Progenitor cell of endocrine pancreas (in vitro differentiated cells): ENCODE data around the gene NDUFA7. TPM values are rescaled to one million over a fixed set of nuclear protein-coding genes. Genes with fewer than 3 reads are reported as not detected.
"Not testable (repeated sequence)": the region's sequence is repeated elsewhere in the genome, so short reads cannot be mapped to it uniquely, and the experiment has no call there.

ENCODE experiments used
- DNase-seq: peaks from one replicate; pipeline ENCODE4 v3.0.0; 2021; ENCODE audit warnings: low spot score; ENCODE audit not compliant: unreplicated experiment
- H3K27ac Mint-ChIP-seq: 2 replicates; pipeline ENCODE4 v1.8.0; 2021; ENCODE audit warnings: mild to moderate bottlenecking, moderate library complexity, mixed read lengths
- H3K27me3 Mint-ChIP-seq: 2 replicates; pipeline ENCODE4 v1.8.0; 2021; ENCODE audit warnings: mixed read lengths
- H3K36me3 Mint-ChIP-seq: 2 replicates; pipeline ENCODE4 v1.8.0; 2022; ENCODE audit warnings: mixed read lengths; ENCODE audit not compliant: insufficient read depth
- H3K4me1 Mint-ChIP-seq: 2 replicates; pipeline ENCODE4 v1.8.0; 2021; ENCODE audit warnings: low read depth, mixed read lengths
- H3K4me3 Mint-ChIP-seq: 2 replicates; pipeline ENCODE4 v1.8.0; 2021; ENCODE audit warnings: low read depth, mild to moderate bottlenecking, moderate library complexity, mixed read lengths
- H3K9me3 Mint-ChIP-seq: 2 replicates; pipeline ENCODE4 v1.8.0; 2021; ENCODE audit warnings: low read depth, mixed read lengths
- total RNA-seq: library from RNA; stranded (reverse); gene quantifications from 2 replicates; pipeline ENCODE4 v1.2.1, GENCODE V29; 2021
- TF ChIP-seq, protein P1 (sequence below): fragments of 200-600 bp; sonication (generic); IDR thresholded peaks from one replicate; pipeline ENCODE4 v1.5.0; 2021; ENCODE audit warnings: antibody characterized with exemption, mild to moderate bottlenecking; ENCODE audit not compliant: unreplicated experiment

The NDUFA7 gene
- total RNA-seq, 1 donor from 2014 or later, result 55.3 TPM

- Mint-ChIP-seq H3K4me3 (no peak overlapping the region), H3K36me3 (no peaks in the 10 kb centered on the region), H3K27me3 (peaks cover 7% of the 10 kb centered on the region), H3K9me3 (peaks cover 3% of the 10 kb centered on the region), H3K4me1 (no peaks in the 10 kb centered on the region), H3K27ac (no peak overlapping the region)
- no peak for DNase-seq
- TF ChIP-seq, protein P1, sequence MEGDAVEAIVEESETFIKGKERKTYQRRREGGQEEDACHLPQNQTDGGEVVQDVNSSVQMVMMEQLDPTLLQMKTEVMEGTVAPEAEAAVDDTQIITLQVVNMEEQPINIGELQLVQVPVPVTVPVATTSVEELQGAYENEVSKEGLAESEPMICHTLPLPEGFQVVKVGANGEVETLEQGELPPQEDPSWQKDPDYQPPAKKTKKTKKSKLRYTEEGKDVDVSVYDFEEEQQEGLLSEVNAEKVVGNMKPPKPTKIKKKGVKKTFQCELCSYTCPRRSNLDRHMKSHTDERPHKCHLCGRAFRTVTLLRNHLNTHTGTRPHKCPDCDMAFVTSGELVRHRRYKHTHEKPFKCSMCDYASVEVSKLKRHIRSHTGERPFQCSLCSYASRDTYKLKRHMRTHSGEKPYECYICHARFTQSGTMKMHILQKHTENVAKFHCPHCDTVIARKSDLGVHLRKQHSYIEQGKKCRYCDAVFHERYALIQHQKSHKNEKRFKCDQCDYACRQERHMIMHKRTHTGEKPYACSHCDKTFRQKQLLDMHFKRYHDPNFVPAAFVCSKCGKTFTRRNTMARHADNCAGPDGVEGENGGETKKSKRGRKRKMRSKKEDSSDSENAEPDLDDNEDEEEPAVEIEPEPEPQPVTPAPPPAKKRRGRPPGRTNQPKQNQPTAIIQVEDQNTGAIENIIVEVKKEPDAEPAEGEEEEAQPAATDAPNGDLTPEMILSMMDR, result no peak
Observed at GRCh38 chr19:8269724-8270123, 51.5 kb downstream of the NDUFA7 start.

GRCh38 chr19:8265872-8266271 lies 55.3 kb downstream of the NDUFA7 start:
- TF ChIP-seq, protein P1, result no peak
- no peak overlapping the region for H3K4me3 Mint-ChIP-seq
- no peak for DNase-seq
- no peaks in the 10 kb centered on the region for H3K4me1 Mint-ChIP-seq
- H3K27ac Mint-ChIP-seq, result no peak overlapping the region
- H3K9me3 Mint-ChIP-seq, result peaks cover 3% of the 10 kb centered on the region
- H3K27me3 Mint-ChIP-seq, result peaks cover 7% of the 10 kb centered on the region
- no peaks in the 10 kb centered on the region for H3K36me3 Mint-ChIP-seq

GRCh38 chr19:8264248-8264647 lies 56.9 kb downstream of the NDUFA7 start:
- not testable (repeated sequence) for H3K9me3 Mint-ChIP-seq, H3K36me3 Mint-ChIP-seq, H3K4me3 Mint-ChIP-seq, H3K27me3 Mint-ChIP-seq, H3K4me1 Mint-ChIP-seq, H3K27ac Mint-ChIP-seq
- peak; percentile 4 for DNase-seq

- no peaks in the 10 kb centered on the region for H3K27me3 Mint-ChIP-seq
- H3K27ac Mint-ChIP-seq, result no peak overlapping the region
- H3K9me3 Mint-ChIP-seq, result peaks cover 3% of the 10 kb centered on the region
- H3K36me3 Mint-ChIP-seq, result peaks cover 11% of the 10 kb centered on the region
- TF ChIP-seq, protein P1, result no peak
- no peaks in the 10 kb centered on the region for H3K4me1 Mint-ChIP-seq
- H3K4me3 Mint-ChIP-seq, result no peak overlapping the region
- DNase-seq, result no peak
Observed at GRCh38 chr19:8262431-8262830, 58.7 kb downstream of the NDUFA7 start.

DNA sequence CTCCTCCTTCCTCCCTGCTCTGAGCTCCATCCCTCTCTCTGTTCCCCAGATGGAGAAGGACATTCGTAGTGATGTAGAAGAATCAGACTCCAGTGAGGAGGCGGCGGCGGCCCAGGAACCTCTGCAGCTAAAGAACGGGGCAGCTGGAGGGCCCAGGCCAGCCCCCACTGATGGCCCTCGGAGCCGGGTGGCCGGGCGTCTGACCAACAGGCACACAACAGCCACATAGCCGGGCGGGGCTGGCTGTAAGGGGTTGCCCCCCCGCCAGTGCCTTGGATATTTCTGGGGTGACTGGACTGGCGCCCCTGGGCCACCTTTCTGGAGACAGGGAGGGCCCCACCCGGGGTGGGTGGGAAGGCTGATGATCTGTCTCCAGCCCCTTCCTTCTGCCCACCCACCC lies 59.3 kb downstream of the NDUFA7 start:
- Mint-ChIP-seq H3K9me3 (peaks cover 3% of the 10 kb centered on the region), H3K27me3 (no peaks in the 10 kb centered on the region), H3K36me3 (peaks cover 13% of the 10 kb centered on the region), H3K4me1 (no peaks in the 10 kb centered on the region), H3K27ac (no peak overlapping the region), H3K4me3 (no peak overlapping the region)
- DNase-seq, result no peak
- TF ChIP-seq, protein P1, result no peak

DNA sequence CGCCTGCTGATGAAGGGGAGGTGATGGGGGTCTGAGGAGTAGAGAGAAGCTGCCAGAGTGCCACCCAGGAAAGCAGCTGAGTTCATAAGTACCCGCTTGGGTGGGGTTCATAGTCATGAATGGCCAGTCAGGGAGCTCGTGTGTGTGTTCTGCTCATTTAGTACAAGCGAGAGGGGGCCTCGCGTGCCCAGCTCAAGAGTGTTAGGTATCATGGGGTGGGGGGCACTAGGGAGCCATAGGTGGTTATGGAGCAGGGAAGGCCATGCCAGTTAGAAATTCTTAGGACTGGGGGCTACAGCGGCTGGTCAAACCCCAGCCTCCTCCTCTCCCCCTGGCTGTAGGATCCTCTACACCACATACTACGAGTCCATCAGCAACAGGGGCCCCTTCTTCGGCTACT lies 59.8 kb downstream of the NDUFA7 start:
- Mint-ChIP-seq H3K4me3 (no peak overlapping the region), H3K27me3 (no peaks in the 10 kb centered on the region), H3K36me3 (peaks cover 13% of the 10 kb centered on the region), H3K27ac (no peak overlapping the region), H3K4me1 (no peaks in the 10 kb centered on the region), H3K9me3 (peaks cover 3% of the 10 kb centered on the region)
- no peak for DNase-seq
- TF ChIP-seq, protein P1, result no peak

Other genes starting within 250 kb of the NDUFA7 start
- 121 and 122 TPM in 2 replicates for gene FBN3, start 171.8 kb downstream of the NDUFA7 start, total RNA-seq
- 67.5 and 78.4 TPM in 2 replicates for gene CERS4, start 112.0 kb downstream of the NDUFA7 start, total RNA-seq
- 59.7 and 63.1 TPM in 2 replicates for gene CD320, start 13.0 kb downstream of the NDUFA7 start, total RNA-seq
- gene RPS28, start 121 bp upstream of the NDUFA7 start, total RNA-seq, result 1,546 and 1,552 TPM in 2 replicates
- 0.36 and 0.91 TPM in 2 replicates for gene KANK3, start 21.9 kb upstream of the NDUFA7 start, total RNA-seq
- gene ANGPTL4, start 42.8 kb upstream of the NDUFA7 start, total RNA-seq, result 0.77 and 1.1 TPM in 2 replicates
- gene RAB11B, start 69.0 kb upstream of the NDUFA7 start, total RNA-seq, result 180 and 191 TPM in 2 replicates
- gene MARCHF2, start 91.9 kb upstream of the NDUFA7 start, total RNA-seq, result 21.3 and 23.0 TPM in 2 replicates
- gene HNRNPM, start 123.6 kb upstream of the NDUFA7 start, total RNA-seq, result 320 and 333 TPM in 2 replicates
- gene PRAM1, start 181.3 kb upstream of the NDUFA7 start, total RNA-seq, result 0.89 and 1.3 TPM in 2 replicates
- gene ZNF414, start 192.8 kb upstream of the NDUFA7 start, total RNA-seq, result 31.5 and 37.7 TPM in 2 replicates